WERI-Rb-1 (cell line): Measurements from ENCODE around the gene OR2M5.

ENCODE experiments used
- DNase-seq: peaks from one replicate; pipeline ENCODE4 v3.0.0-alpha.2; 2020
- H3K27ac ChIP-seq: fragments of 250-450 bp; sonication (Bioruptor Pico); 2 replicates; pipeline ENCODE4 v1.5.1; 2020; ENCODE audit warnings: mild to moderate bottlenecking, moderate library complexity
- H3K27me3 ChIP-seq: fragments of 250-450 bp; sonication (Bioruptor Pico); 2 replicates; pipeline ENCODE4 v1.5.1; 2021; ENCODE audit warnings: mild to moderate bottlenecking, low read depth, moderate library complexity; ENCODE audit not compliant: insufficient read depth, severe bottlenecking
- H3K36me3 ChIP-seq: fragments of 250-450 bp; sonication (Bioruptor Pico); 2 replicates; pipeline ENCODE4 v1.5.1; 2020; ENCODE audit warnings: mild to moderate bottlenecking, moderate library complexity
- H3K4me3 ChIP-seq: 2 replicates; pipeline ENCODE4 v1.5.1; 2011; ENCODE audit warnings: low read depth, mild to moderate bottlenecking, control low read depth, low read length
- H3K9me3 ChIP-seq: fragments of 250-450 bp; sonication (Bioruptor Pico); 2 replicates; pipeline ENCODE4 v1.5.1; 2021; ENCODE audit warnings: mild to moderate bottlenecking, moderate library complexity; ENCODE audit not compliant: severe bottlenecking
- TF ChIP-seq, protein P1 (sequence below): IDR thresholded peaks from 2 replicates; pipeline ENCODE4 v1.5.1; 2011; ENCODE audit warnings: low read depth, mild to moderate bottlenecking, control low read depth, inconsistent platforms, low read length

The OR2M5 gene

DNA sequence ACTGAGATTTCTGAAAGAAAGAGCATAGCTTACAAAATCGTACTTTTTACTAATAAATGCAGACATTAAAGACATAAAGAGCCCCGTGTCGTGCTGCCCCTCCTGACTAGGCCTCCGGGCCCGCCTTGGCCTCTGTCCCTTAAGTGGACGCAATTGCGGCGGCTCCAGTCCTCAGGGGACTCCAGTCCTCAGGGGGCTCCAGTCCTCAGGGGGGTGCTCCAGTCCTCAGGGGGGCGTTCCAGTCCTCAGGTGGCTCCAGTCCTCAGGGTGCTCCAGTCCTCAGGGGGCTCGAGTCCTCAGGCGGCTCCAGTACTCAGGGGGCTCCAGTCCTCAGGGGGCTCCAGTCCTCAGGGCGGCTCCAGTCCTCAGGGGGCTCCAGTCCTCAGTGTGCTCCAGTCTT lies 19.1 kb downstream of the OR2M5 start:
- Histone ChIP-seq H3K4me3 (no peak overlapping the region), H3K36me3 (no peaks in the 10 kb centered on the region), H3K27me3 (peaks cover 37% of the 10 kb centered on the region), H3K27ac (no peak overlapping the region), H3K9me3 (no peaks in the 10 kb centered on the region)
- DNase-seq, result no peak
- TF ChIP-seq, protein P1, sequence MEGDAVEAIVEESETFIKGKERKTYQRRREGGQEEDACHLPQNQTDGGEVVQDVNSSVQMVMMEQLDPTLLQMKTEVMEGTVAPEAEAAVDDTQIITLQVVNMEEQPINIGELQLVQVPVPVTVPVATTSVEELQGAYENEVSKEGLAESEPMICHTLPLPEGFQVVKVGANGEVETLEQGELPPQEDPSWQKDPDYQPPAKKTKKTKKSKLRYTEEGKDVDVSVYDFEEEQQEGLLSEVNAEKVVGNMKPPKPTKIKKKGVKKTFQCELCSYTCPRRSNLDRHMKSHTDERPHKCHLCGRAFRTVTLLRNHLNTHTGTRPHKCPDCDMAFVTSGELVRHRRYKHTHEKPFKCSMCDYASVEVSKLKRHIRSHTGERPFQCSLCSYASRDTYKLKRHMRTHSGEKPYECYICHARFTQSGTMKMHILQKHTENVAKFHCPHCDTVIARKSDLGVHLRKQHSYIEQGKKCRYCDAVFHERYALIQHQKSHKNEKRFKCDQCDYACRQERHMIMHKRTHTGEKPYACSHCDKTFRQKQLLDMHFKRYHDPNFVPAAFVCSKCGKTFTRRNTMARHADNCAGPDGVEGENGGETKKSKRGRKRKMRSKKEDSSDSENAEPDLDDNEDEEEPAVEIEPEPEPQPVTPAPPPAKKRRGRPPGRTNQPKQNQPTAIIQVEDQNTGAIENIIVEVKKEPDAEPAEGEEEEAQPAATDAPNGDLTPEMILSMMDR, result no peak

DNA sequence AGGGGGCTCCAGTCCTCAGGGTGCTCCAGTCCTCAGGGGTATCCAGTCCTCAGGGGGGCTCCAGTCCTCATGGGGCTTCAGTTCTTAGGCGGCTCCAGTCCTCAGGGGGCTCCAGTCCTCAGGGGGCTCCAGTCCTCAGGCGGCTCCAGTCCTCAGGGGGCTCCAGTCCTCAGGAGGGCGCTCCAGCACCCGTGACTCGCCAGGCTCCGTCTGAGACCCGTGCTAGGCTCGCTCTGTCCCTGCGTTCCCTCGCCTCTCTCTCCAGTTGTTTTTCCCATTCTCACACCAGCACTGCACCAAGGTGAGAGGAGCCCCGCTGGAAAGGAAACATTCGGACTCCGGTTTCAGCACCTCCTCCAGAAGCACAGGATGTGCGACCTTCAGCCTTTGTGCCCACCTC lies 20.2 kb downstream of the OR2M5 start:
- TF ChIP-seq, protein P1, result no peak
- Histone ChIP-seq H3K4me3 (no peak overlapping the region), H3K27ac (no peak overlapping the region), H3K9me3 (no peaks in the 10 kb centered on the region), H3K27me3 (peaks cover 28% of the 10 kb centered on the region), H3K36me3 (no peaks in the 10 kb centered on the region)
- no peak for DNase-seq

DNA sequence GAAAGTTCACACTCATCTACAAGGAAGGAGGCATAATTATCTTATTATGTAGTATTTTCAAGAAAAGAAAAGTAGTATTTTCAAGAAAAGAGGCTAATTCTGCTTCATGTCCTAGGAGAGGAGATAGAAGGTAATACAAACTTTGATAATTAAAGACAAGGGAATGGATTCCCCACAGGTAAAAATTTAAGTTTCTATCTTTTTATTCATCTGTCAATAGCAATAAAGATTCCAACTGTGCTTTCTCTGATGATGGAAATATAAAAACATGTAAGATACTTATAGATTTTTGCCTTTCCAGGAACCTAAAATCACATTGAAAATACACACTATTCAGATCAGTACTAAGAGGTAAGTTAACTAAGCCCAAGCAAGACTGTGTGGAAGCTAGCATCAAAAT lies 29.6 kb downstream of the OR2M5 start, which contains the start of gene OR2M2:
Gene OR2M2 (plus strand): TSS at position 301 of the 400 bp plus-strand sequence. CDS start 5,165 bp downstream, outside the sequence.
- no peak for DNase-seq
- H3K27me3 ChIP-seq, result peaks cover 60% of the 10 kb centered on the region
- H3K4me3 ChIP-seq, result no peak within 1 kb of the TSS
- no peak within 1 kb of the TSS for H3K27ac ChIP-seq
- no peaks in the 10 kb centered on the region for H3K36me3 ChIP-seq
- TF ChIP-seq, protein P1, result no peak
- peaks cover 3% of the 10 kb centered on the region for H3K9me3 ChIP-seq

DNA sequence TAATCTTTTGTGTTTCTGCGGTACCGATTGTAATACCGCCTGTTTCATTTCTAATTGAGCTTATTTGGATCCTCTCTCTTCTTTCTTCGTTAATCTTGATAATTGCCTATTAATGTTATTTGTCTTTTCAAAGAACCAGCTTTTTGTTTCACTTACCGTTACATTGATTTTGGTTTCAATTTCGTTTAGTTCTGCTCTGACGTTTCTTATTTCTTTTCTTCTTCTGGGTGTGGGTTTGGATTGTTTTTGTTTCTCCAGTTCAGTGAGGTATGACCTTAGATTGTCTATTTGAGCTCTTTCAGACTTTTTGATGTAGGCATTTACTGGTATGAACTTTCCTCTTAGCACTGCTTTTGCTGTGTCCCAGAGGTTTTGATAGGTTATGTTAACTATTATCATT lies 39.0 kb downstream of the OR2M5 start:
- no peaks in the 10 kb centered on the region for H3K36me3 ChIP-seq

DNA sequence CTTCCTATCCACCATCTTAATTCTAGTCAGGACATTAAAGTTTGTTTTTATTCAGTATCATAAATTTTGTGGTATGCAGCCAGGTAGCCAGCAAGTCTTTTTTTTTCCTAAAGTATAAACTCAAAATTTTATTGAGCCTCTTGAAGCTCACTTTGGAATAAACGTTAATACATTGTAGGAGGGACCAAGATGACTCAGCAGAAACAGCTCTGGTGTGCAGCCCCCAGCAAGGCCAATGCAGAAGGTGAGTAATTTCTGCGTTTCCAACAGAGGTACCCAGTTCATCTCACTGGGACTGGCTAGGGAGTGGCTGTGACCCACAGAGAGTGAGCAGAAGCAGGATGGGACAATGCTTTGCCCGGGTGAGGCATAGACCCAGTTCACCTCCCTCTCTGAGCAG lies 42.4 kb downstream of the OR2M5 start:
- no peak overlapping the region for H3K27ac ChIP-seq
- H3K27me3 ChIP-seq, result peaks cover 67% of the 10 kb centered on the region
- DNase-seq, result no peak
- H3K4me3 ChIP-seq, result no peak overlapping the region
- no peaks in the 10 kb centered on the region for H3K9me3 ChIP-seq
- TF ChIP-seq, protein P1, result no peak
- H3K36me3 ChIP-seq, result no peaks in the 10 kb centered on the region

More for the DNA sequence above, 39.0 kb downstream of the OR2M5 start:
- Histone ChIP-seq H3K9me3 (no peaks in the 10 kb centered on the region), H3K27me3 (peaks cover 60% of the 10 kb centered on the region), H3K27ac (no peak overlapping the region), H3K4me3 (no peak overlapping the region)
- no peak for DNase-seq
- TF ChIP-seq, protein P1, result no peak

DNA sequence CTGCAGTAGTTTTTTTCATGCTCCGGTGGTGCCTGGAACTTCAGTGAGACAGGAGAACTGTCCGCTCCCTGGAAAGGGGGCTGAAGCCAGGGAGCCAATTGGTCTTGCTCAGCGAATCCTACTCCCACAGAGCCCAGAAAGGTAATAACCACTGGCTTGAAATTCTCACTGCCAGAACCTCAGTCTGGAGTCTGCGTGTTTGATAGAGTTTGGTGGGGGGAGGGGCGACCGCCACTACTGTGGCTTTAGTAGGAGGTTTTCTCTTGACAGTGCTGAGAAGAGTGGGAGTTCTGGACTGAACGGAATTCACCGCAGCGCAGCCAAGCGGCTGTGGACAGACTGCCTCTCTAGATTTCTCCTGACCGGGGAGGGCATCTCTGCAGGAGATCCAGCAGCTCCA lies 44.1 kb downstream of the OR2M5 start:
- H3K4me3 ChIP-seq, result no peak overlapping the region
- H3K9me3 ChIP-seq, result peaks cover 4% of the 10 kb centered on the region
- H3K36me3 ChIP-seq, result no peaks in the 10 kb centered on the region
- H3K27ac ChIP-seq, result no peak overlapping the region
- TF ChIP-seq, protein P1, result no peak
- H3K27me3 ChIP-seq, result peaks cover 72% of the 10 kb centered on the region
- DNase-seq, result no peak
